Fibroblast of skin of scalp (primary cell): ENCODE measurements around the gene FAM193A.
"Not testable (repeated sequence)": the region's sequence is repeated elsewhere in the genome, so short reads cannot be mapped to it uniquely, and the experiment has no call there.

ENCODE experiments used
- DNase-seq: peaks from one replicate; pipeline ENCODE4 v3.0.0-alpha.2; 2013

FAM193A gene

DNA sequence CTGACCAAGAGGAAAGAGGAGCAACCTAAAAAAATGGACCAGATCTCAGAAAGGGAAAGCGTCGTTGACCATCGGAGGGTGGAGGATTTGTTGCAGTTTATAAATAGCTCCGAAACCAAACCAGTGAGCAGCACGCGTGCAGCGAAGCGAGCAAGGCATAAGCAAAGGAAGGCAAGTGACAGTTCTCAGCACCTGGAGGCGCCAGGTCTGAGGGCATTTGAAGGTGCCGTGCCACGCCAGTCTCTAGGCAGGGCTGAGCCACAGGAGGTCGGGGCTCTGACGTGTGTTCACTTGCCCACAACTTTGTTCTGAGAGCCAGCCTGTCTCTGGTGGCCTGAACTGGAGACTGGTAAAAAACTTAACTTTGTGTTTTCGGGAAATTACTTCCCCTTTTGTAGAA is 160.0 kb downstream of the FAM193A start:
- DNase-seq = no peak

DNA sequence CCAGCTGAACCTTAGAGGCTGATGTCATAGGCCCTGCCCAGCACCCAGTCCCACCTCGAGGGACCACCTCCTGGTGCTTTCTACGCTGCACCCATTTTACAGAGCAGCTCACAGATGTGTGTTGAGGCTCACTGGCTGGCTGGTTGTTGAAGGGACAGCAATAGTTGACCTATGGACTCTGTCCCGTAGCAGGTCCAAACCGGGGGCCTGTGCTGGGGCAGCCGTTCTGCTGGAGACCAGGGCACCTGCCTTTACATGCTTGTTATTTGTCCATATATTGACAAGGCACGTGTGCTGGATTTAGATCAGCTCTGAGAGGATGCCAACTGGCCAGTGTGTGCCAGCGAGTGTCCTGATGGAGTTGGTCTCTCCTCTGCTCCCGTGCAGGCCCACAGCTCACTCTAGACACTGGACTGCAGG is 161.6 kb downstream of the FAM193A start:
- no peak for DNase-seq

DNA sequence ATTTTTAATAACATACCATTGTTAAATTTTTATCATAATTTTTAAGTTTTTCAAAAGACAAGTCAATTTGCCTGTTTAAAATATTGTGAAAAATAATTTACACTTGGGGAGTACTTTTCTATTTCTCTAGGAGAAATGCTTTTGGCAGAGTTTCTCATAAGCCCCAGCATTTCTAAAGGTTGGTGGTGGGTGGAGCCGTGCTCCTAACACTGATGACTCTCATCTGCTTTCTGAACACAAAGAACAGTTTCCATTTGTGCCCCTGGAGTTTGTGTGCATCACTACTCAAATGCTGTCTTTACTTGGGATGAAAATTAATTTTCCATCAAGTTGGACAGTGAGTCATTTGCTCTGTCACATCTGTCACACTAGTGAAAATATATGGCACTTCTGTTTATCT is 162.1 kb downstream of the FAM193A start:
- no peak for DNase-seq

DNA sequence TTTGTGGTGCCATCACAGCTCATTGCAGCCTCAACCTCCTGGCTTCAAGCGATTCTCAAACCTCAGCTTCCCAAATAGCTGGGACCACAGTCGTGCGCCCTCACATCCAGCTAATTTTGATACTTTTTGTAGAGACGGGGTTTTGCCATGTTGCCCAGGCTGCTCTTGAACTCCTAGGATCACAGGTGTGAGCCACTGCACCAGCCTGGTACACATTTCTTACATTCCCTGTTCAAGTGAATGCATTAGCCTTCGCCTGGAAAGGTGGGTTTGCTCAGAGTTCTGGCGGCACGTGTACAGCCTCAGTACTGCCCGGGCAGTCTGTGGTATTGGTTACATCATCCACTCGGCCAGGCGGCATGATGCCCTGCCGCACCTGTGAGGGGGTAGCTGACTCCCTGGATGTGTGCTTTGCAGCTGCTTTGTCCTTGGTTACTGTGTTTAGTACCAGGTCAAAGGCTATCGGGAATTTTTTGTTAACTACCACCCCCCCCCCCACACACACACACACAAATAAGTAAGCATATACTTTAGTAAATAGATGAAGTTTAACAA is 162.6 kb downstream of the FAM193A start:
- DNase-seq = no peak

DNA sequence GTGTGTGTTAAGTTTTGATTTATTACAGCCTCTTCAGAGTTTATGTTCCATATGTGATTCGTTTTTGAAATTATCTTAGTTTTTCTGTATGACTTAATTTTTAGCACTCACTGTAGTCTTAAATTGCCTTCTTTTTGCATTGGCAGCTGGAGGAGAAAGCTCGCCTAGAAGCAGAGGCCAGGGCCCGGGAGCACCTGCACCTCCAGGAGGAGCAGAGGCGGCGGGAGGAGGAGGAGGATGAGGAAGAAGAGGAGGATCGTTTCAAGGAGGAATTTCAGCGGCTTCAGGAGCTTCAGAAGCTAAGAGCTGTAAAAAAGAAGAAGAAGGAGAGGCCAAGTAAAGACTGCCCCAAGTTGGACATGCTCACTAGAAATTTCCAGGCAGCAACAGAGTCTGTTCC is 163.1 kb downstream of the FAM193A start:
- no peak for DNase-seq

DNA sequence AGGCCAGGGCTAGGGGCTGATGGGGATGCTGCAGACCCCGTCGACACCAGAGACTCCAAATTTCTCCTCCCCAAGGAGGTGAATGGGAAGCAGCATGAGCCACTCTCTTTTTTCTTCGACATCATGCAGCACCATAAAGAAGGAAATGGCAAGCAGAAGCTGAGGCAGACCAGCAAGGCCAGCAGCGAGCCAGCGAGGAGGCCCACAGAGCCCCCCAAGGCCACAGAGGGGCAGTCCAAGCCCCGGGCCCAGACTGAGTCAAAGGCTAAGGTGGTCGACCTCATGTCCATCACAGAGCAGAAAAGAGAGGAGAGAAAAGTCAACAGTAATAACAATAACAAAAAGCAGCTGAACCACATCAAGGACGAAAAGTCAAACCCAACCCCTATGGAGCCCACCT is 163.6 kb downstream of the FAM193A start:
- DNase-seq = no peak

DNA sequence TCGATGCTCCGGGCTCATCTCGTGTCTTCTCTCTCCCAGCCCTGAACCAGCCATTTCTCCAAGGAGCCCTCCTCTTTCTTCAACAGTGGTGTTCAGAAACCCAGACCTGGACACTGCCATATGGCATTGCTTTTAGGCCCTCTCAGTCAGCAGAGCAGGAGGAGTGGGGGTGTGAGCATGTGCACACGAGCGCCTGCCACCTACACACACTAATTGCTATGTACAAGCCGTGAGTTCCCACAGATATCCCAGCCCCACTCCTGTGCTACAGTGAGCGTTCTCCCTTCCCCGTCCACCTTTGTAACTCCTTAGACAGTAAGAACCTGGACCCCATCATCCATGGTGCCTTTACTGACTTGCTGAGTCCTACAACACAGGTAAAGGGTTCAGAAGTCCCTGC is 165.9 kb downstream of the FAM193A start:
- no peak for DNase-seq

DNA sequence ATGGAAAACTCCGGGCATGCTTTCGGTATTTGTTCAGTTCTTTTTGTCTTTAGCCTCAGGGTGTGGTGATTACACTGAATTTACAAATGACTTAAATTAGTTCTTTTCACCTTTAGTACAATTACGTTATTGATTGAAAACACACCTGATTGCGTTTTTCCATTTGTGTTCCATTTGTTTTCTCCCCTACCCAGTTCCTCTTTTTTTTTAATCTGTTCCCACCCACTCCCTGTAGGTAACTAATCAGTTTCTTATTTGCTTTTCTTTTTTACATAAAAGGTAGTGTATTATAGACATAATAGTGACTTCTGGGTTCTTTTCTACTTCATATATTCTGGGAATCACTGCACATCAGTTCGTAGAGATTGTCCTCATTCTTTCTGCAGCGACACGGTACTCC is 166.3 kb downstream of the FAM193A start:
- DNase-seq = no peak

DNA sequence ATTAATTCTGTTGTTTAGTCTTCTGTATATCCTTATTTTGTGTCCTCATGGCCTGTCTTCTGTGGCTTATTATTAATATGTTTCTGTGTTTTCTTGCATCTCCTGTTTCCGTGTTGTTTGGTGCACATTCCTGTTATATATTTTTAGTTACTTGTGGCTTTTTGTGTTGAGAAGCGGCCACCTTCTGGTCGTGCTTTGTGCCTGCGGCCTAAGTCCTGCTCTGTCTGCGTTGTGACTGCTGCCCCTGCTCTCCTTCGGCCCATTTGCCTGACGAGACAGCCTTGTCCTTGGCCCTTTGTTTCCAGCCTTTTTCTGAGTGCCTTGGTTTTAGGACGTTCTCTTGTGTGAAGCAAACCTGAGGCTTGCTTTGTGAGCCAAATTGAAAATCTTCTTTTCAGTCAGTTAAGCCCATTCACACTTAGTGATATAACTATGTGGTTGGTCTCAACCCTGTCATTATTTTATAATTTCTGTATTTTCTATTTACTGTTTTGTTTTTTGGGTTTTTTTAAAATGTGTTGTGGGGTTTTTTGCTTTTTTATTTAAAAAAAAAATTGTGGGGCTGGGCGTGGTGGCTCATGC is 175.9 kb downstream of the FAM193A start:
- peak; percentile 24 for DNase-seq

DNA sequence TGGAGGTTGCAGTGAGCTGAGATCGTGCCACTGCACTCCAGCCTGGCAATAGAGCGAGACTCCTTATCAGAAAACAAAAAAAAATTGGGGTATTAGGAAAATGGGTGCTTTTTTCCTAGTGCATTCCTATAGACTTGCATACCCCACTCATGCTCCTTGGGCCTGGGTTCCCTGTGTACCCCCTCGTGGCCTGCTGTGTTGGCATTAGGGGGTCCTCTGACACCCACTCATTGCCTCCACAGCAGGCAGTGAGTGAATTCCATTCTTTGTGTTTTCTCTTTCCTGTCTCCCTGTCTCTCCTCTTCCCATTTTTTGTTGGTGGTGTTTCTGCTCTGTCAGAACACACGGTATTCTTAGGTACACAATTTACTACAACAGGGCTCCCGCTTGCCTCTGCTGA is 176.9 kb downstream of the FAM193A start:
- DNase-seq = no peak

DNA sequence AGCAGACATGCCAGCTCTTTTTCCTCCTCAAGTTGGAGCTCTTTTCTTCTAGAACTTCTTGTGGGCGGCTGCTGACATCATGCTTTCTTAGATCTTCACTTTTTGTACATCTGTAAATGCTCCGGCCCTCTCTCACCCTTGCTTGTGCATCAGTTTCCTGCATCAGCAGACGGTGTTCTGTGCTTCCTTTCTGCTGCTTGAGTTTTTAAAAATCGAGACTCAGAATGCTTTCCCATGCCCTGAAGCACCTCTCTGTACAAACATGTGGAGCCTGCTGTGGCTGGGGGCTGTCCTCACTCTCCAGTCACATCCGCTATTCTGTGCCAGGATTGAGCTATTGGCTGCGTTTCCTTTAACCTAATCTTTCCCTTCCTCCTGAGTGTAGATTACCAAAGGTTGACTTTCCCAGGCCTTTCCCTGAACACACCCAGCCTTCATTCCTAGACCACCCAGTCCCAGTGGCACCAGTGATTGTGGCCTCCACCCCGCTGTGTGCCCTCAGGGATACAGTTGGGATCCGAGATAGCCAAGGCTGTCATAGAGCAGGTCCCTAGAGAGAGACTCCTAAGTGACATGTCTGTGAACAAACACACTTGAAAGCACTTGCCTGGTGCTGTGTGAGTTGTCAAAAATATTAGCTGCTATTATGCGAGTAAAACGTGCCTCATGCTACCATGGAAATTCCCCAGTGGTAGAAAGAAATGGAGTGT is 177.8 kb downstream of the FAM193A start:
- DNase-seq = no peak

DNA sequence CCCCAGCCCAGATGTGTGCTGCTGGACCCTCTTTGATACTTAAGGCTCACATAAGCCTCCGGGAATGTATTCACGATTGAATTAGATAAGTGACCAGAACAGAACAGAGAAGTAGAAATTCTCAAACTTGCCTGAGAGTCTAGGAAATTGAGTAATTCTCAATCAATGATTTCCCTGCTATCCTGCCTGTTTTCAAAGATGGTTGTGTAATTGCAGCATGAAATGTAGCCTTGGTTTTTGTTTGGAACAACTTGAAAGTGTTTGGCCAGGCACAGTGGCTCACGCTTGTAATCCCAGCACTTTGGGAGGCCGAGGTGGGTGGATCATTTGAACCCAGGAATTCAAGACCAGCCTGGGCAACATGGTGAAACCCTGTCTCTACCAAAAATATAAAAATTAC is 178.5 kb downstream of the FAM193A start:
- DNase-seq = no peak

DNA sequence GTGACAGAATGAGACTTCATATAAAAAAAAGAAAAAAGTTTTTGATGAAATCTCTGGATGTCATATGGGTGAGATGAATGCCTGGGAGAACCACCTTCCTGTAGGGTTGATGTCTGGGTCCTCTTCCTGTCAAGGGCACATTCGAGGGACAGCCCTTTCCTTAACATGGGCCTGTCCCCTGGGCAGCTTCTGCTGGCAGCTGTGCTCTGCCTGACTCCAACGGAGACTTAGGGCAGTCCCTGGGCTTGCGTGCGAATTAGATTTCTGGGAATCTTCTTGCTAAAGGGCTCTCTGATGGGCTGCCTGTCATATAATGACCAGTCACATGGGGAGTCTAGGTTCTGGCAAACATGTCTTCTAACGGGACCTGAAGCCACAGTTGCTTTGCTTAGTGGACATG is 179.0 kb downstream of the FAM193A start:
- no peak for DNase-seq

DNA sequence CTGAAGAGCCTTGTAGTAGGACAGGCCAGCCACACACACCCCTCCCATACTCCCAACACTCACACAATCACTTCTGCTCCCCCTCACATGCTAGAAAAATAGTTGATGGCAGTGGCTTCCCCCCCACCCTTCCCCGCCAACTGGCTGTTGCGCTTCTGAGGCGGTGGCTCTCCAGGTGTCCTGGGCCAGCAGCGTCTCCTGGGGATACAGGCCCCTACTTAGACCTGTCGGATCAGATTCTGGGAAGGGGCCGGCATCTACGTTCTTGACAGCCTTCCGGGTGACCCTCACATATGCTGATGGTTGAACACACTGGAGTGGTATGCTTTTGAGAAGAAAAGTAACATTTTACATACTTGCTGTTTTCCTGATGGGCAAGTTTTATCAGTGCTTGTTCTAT is 179.8 kb downstream of the FAM193A start:
- no peak for DNase-seq

DNA sequence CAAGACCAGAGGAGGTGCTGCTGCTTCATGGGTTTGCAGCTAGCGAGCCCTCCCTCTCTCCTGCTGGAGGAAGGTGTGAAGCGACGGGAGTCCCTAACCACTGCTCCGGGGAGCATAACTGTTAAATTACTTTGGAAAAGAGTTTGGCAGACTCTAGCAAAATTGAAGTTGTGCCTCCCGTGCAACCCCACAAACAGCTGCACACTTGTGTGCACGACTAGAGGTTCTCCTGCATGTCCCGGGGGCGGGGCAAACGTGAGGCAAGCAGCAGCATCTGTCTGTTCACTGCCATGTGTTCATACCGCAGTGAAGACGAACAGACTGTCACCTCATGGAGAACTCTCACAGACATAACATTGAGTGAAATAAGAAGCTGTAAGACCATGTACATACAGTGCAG is 185.1 kb downstream of the FAM193A start:
- no peak for DNase-seq

DNA sequence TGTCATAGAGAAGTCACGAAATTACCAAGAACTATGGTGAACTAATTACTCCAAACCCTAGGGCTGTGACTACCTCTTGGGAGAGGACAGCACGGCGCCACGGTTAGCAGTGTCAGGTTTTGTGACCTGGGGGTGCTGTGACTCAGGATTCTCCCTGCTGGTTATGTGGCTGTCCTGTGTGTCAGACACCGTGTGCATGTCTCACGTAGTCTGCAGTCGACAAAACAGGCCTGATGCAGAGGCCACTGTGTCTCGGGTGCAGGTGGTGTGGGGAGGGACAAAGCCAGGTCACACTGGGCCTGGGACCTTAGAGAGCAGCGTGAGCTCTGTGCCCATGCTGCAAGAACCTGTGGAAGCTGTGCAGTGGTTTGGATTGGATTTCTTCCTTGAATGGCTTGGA is 185.6 kb downstream of the FAM193A start:
- no peak for DNase-seq

DNA sequence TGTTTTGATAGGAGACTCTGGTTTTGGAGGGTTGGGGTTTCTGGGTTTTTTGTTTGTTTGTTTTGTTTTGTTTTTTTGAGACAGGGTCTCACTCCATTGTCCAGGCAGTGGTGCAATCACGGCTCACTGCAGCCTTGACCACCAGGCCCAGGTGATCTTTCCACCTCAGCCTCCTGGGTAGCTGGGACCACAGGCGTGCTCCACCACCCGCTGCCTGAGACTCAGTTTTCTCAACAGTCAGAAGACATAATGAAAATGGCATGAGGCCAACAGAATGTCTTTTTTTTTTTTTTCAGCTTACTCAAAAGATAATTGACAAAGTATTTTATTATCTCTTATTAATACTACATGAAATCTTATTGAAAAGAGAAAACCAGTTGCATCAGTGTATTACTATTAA is 187.3 kb downstream of the FAM193A start:
- no peak for DNase-seq

DNA sequence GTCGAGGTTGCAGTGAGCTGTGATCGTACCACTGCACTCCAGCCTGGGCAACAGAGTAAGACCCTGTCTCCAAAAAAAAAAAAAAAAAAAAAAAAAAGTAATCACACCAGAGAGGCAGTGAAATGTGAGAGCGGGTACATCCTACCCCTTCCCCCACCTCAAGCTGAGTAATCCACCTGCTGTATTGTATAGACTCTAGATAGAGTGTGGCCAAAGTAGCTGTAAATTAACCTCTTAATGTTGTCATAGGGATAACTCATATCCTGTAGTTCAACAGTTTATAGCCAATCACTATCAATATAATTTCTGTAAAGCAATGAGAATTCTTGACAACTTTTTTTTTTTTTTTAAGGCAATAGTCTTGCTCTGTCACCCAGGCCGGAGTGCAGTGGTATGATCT is 188.9 kb downstream of the FAM193A start:
- no peak for DNase-seq

DNA sequence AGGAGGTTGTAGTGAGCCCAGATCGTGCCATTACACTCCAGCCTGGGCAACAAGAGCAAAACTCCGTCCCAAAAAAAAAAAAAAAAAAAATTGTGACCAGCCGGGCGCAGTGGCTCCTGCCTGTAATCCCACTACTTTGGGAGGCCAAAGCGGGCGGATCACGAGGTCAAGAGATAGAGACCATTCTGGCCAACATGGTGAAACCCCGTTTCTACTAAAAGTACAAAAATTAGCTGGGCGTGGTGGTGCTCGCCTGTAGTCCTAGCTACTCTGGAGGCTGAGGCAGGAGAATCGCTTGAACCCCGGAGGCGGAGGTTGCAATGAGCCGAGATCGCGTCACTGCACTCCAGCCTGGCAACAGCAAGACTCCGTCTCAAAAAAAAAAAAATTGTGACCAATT is 190.4 kb downstream of the FAM193A start:
- DNase-seq = not testable (repeated sequence)

DNA sequence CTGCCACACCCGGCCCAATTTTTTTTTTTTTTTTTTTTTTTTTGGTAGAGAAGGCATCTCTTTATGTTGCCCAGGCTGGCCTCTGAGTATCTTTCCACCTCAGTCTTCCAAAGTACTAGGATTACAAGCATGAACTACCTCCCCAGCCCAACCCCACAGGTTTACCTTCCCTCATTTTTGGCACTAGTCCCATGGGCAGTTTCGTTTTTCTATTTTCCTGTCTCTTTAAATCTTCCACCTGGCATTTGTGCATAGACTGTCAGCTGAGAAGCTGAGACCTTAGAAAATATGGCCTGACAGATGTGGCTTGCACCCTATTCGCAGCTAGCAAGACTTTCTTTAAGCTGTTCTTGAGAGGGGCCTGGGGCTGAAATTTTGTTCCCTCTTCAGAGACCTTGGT is 191.8 kb downstream of the FAM193A start:
- no peak for DNase-seq

DNA sequence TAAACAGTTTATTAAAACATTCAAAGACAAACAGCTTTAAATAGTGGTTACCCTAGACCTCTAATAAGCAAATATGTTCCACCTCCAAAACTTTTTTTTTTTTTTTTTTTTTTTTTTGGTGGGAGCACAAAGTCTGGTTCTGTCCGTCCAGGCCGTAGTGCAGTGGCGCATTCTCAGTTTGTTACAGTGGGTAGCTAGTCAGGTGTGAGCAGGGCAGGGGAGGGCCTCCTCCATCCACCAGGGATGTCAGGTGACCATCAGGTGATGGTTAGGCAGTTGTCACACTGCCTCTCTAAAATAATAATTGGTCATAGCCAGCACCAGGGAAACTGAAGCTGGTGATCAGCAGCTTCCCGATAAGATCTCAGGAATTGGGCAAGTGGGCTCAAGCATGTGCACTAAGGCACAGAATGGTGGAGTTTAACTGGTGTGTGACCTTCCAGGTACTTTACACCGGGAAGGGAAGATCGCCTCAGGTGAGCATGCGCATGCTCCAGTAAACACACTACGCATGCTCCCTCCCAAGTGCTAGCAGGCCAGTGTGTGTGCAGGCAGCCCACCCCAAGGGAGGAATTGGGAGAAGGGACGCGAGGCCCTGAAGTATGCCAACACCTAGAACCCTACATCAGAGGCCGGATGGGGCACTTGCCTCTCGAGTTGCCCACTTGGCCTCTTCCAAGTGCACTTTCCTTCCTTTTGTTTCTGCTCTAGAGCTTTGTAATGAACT is 192.5 kb downstream of the FAM193A start:
- no peak for DNase-seq

DNA sequence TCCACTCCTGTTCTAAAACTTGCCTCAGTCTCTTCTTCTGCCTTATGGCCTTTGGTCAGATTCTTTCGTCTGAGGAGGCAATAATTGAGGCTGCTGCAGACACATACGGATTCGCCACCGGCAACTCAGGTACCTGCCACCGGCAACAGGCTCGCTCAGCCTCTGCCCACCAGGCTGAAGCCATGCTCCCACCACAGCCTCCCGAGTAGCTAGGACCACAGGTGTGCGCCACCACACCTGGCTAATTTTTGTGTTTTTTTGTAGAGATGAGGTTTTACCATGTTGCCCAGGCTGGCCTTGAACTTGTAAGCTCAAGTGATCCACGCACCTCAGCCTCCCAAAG is 193.1 kb downstream of the FAM193A start:
- no peak for DNase-seq

DNA sequence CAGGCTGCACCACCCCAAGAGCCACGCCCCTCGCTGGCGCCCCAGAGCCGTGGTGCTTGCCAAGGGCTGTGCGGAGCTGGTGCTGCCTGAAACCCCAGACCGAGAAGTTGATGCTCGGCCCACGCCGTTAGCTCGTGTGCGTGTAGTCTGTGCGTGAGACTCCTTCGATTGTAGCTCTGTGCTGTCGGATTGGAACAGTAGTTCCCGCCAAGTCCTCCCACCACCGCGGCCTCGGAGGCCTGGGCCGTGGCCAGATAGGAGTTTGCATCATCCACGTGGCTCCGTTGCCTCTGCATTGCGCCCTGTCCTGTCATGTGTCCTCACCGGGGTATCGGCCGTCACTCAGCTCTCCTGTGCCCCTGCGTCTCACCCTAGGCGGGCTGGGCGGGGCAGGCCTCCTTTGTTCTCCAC is 195.5 kb downstream of the FAM193A start:
- no peak for DNase-seq

DNA sequence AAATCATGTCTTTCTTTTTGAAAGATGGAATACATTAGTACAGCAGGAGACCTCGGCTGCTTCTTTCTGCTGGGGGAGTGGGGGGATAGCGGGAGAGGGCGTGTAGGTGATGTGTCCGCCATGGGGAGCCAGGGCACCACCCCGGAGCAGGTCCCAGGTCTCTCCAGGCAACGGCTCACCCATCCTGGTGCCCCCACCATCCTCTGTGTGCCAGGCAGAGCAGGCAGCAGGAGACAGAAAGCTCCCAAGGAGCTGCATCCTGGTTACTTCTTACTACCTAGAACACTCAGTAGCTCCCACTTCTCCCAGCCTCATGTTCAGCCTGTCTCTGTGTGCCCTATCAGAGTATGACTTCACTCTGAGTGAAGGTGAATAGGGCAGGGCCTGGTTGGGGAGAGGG is 196.1 kb downstream of the FAM193A start:
- no peak for DNase-seq
